Measurements from ENCODE around the gene ZDHHC5.
A peak's percentile ranks its signal among the peaks of the same experiment; 100 is the strongest.

Gene ZDHHC5

GRCh38 chr11:57741132-57742086 lies 73.5 kb downstream of the ZDHHC5 start, which contains the start of gene SELENOH:
Gene SELENOH (plus strand): TSS chr11:57741491. CDS start chr11:57741596, 105 bp downstream.
- TF ChIP-seq ZFX (IDR thresholded peaks at IDR 0.05; ENCODE audit: borderline replicate concordance): no peak
- TF ChIP-seq CTCF (IDR thresholded peaks at IDR 0.05): no peak
- peak within 1 kb of the TSS; percentile 81 for H3K27ac ChIP-seq

- TF ChIP-seq CTCF (IDR thresholded peaks at IDR 0.05): no peak
- no peak for TF ChIP-seq ZFX (IDR thresholded peaks at IDR 0.05; ENCODE audit: borderline replicate concordance)
- peak overlapping the region; percentile 81 for H3K27ac ChIP-seq
Measured at GRCh38 chr11:57742087-57742452, 74.2 kb downstream of the ZDHHC5 start.

- H3K27ac ChIP-seq: no peak overlapping the region
- TF ChIP-seq ZFX (IDR thresholded peaks at IDR 0.05; ENCODE audit: borderline replicate concordance) (no peak), CTCF (IDR thresholded peaks at IDR 0.05) (no peak)
Measured at GRCh38 chr11:57744357-57744756, 76.4 kb downstream of the ZDHHC5 start.

GRCh38 chr11:57745206-57745605 lies 77.3 kb downstream of the ZDHHC5 start:
- no peak overlapping the region for H3K27ac ChIP-seq
- no peak for TF ChIP-seq CTCF (IDR thresholded peaks at IDR 0.05)
- TF ChIP-seq ZFX (IDR thresholded peaks at IDR 0.05; ENCODE audit: borderline replicate concordance): no peak

- TF ChIP-seq ZFX (IDR thresholded peaks at IDR 0.05; ENCODE audit: borderline replicate concordance) (no peak), CTCF (IDR thresholded peaks at IDR 0.05) (no peak)
- no peak overlapping the region for H3K27ac ChIP-seq
Measured at GRCh38 chr11:57746920-57747319, 79.0 kb downstream of the ZDHHC5 start.
